ENCODE data around the gene SDF4. TPM values are rescaled to one million over a fixed set of nuclear protein-coding genes. Genes with fewer than 3 reads are reported as not detected.

SDF4 gene
- total RNA-seq, 1 experiment from 2014 or later = 25.6 TPM

DNA sequence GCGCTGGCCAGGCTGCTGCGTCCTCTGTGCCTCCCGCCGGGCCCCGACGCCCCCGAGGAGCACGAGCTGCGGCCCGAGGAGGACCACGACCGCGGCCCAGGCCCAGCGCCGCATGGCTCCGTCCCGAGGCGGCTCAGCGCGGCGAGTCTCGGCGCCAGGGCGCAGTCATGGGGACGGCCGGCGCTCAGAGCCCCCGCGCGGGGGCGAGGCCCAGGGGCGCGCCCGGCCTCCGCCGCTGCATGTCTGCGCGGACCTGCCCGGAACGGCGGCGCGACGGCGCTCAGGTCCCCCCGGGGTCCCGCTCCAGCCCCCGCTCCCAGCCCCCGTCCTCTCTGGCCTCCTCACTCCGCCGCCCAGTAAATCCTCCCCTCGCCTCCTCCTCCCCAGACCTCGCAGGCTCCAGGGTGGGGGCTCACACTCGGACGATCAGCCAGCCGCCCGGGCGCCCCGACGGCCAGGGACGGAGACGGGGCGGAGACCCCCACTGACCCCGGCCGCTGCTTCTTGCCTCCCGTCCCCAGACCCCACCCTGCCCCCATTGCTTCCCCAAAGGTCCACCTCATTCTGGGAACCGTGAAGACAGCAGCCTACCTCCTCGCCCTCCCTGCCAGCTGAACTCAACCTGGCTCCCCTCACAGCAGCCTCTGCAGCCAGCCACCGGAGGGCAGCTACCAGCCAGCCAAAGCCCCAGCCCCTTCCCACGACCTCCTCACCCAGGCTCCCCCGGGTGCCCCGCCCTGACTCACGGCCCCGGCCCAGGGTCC is 15.0 kb upstream of the SDF4 start, which contains the start of gene C1QTNF12:
C1QTNF12 (minus strand) TSS at position 146 of the 764 bp plus-strand sequence; CDS start at position 114, 32 bp downstream.
- Histone ChIP-seq H3K4me2 (ENCODE audit: low read depth, low read length, poor library complexity, severe bottlenecking) (no peak within 1 kb of the TSS), H3K4me3 (ENCODE audit: low read length) (no peak within 1 kb of the TSS), H3K27me3 (ENCODE audit: low read length) (no peaks in the 10 kb centered on the region), H3K36me3 (ENCODE audit: insufficient read depth, low read length) (no peaks in the 10 kb centered on the region), H3K9me2 (replicated peaks; ENCODE audit: insufficient read depth, low read length) (no peaks in the 10 kb centered on the region), H3K9ac (ENCODE audit: low read length) (no peak within 1 kb of the TSS), H4K20me1 (ENCODE audit: insufficient read depth, low read depth, low read length) (peaks cover 13% of the 10 kb centered on the region; the same call in 1 of the 2 replicates), H3K79me2 (ENCODE audit: low read length) (no peaks in the 10 kb centered on the region), H2AFZ (ENCODE audit: low read length) (no peak within 1 kb of the TSS), H3K4me1 (ENCODE audit: low read length) (no peaks in the 10 kb centered on the region), H3K9me3 (ENCODE audit: low read length) (no peaks in the 10 kb centered on the region), H3K27ac (ENCODE audit: low read length) (no peak within 1 kb of the TSS)
- peak; percentile 63 for DNase-seq

DNA sequence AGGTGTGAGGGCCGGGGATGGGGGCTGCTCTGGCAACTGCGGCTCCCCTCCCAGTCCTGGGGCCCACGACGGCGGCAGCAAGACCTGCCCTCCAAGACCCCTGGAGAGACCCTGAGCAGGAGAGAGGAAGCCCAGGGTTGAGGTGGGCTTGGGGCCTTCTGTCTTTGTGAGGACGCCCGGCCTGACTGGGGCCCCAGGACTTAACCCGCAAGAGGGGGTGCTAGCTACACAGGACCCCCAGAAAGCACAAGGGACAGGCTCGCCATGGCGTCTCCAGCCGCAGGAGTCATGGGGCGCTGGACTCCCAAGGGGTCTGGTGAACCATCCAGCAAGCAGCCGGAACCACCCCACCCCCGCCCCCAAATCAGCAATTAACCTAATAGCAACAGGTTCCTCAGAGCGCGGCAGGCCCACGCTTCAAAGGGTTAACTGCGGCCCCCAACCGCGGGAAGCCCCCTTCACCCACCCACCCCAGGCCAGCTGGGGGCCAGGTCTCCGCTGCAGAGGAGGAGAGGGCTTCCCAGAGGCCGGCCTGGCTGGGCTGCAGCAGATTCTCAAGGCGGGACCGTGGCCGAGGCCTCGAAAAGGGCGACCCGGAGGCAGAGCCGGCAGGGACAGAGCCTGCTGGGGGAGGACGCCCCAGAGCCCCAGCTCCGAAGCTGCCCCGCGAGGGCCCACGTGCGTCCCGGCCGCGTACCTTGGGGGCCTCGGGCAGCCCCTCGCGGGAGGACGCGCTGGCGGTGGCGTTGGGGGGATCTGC is 14.2 kb upstream of the SDF4 start:
- Histone ChIP-seq H3K4me2 (ENCODE audit: low read depth, low read length, poor library complexity, severe bottlenecking) (no peak overlapping the region), H3K36me3 (ENCODE audit: insufficient read depth, low read length) (no peaks in the 10 kb centered on the region), H3K9me3 (ENCODE audit: low read length) (no peaks in the 10 kb centered on the region), H4K20me1 (ENCODE audit: insufficient read depth, low read depth, low read length) (peaks cover 11% of the 10 kb centered on the region; the same call in 1 of the 2 replicates), H3K27ac (ENCODE audit: low read length) (no peak overlapping the region), H3K9me2 (replicated peaks; ENCODE audit: insufficient read depth, low read length) (no peaks in the 10 kb centered on the region), H3K4me1 (ENCODE audit: low read length) (no peaks in the 10 kb centered on the region), H3K9ac (ENCODE audit: low read length) (no peak overlapping the region), H3K4me3 (ENCODE audit: low read length) (no peak overlapping the region), H3K27me3 (ENCODE audit: low read length) (no peaks in the 10 kb centered on the region), H3K79me2 (ENCODE audit: low read length) (no peaks in the 10 kb centered on the region), H2AFZ (ENCODE audit: low read length) (no peak overlapping the region)
- no peak for DNase-seq

DNA sequence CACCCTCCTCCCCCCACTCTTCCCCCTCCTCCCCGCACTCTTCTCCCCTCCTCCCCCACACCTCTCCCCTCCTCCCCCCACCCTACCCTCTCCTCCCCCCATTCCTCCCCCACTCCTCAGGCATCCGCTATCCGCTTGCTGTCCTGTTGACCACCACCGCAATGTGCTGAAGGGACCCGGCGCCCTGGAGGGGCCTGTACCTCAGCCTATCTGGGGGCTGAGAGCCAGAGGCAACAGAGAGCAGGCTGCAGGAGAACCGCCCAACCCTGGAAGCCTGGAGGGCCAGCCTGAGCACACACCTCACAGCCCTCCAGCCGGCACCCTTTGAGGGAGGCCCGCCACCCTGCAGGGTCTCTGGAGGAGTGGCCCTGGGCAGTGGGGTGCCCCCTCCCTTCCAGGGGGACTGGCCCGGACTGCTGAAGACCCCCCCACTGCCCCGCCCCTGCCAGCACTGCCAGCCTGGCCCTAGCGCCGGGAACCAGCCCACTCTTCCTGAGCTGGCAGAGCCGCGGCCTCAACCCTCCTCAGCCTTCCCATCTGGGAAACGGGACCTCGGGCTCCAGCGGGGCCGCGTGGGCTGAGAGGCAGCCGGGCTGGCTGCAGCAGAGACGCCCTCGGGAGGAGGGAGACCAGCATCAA is 13.5 kb upstream of the SDF4 start:
- H3K4me1 ChIP-seq (ENCODE audit: low read length) = no peaks in the 10 kb centered on the region
- no peak overlapping the region for H3K9ac ChIP-seq (ENCODE audit: low read length)
- H3K4me2 ChIP-seq (ENCODE audit: low read depth, low read length, poor library complexity, severe bottlenecking) = no peak overlapping the region
- H3K27ac ChIP-seq (ENCODE audit: low read length) = no peak overlapping the region
- no peak overlapping the region for H2AFZ ChIP-seq (ENCODE audit: low read length)
- H3K36me3 ChIP-seq (ENCODE audit: insufficient read depth, low read length) = no peaks in the 10 kb centered on the region
- H3K79me2 ChIP-seq (ENCODE audit: low read length) = no peaks in the 10 kb centered on the region
- no peaks in the 10 kb centered on the region for H3K27me3 ChIP-seq (ENCODE audit: low read length)
- H4K20me1 ChIP-seq (ENCODE audit: insufficient read depth, low read depth, low read length) = peaks cover 5% of the 10 kb centered on the region; the same call in 1 of the 2 replicates
- no peak for DNase-seq
- H3K4me3 ChIP-seq (ENCODE audit: low read length) = no peak overlapping the region
- no peaks in the 10 kb centered on the region for H3K9me2 ChIP-seq (replicated peaks; ENCODE audit: insufficient read depth, low read length)
- no peaks in the 10 kb centered on the region for H3K9me3 ChIP-seq (ENCODE audit: low read length)

DNA sequence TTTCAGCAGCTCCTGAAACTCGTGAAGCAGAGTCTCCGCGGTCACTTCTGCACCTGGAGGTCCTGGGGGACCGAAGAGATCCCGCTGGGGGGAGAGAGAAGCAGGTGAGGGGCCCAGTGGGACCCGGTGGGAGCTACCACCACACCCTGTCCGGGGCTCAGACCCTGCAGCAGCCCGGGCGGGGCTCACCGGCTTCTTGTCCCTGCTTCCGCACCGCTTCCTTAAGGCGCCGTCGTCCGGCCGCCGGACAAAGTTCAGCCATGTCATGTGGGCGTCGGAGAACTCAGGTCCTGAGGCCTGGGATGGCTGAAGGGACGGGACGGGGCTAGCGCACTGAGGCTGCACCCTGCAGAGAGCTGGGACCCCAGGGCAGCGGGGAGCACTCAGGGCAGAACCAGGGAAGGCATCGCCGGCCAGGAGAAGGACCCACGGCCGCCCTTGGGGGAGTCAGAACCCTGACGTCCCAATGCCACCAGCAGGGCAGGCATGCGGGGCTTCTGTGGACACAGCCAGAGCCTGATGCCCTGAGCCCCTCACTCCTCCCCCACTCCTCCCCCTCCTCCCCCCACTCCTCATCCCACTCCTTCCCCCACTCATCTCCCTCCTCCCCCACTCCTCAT is 12.5 kb upstream of the SDF4 start:
- peak; percentile 57 for DNase-seq
- Histone ChIP-seq H3K4me1 (ENCODE audit: low read length) (no peaks in the 10 kb centered on the region), H3K9ac (ENCODE audit: low read length) (no peak overlapping the region), H3K4me3 (ENCODE audit: low read length) (no peak overlapping the region), H4K20me1 (ENCODE audit: insufficient read depth, low read depth, low read length) (peaks cover 5% of the 10 kb centered on the region; the same call in 1 of the 2 replicates), H3K9me3 (ENCODE audit: low read length) (no peaks in the 10 kb centered on the region), H3K27ac (ENCODE audit: low read length) (no peak overlapping the region), H3K79me2 (ENCODE audit: low read length) (no peaks in the 10 kb centered on the region), H3K4me2 (ENCODE audit: low read depth, low read length, poor library complexity, severe bottlenecking) (no peak overlapping the region), H3K9me2 (replicated peaks; ENCODE audit: insufficient read depth, low read length) (no peaks in the 10 kb centered on the region), H2AFZ (ENCODE audit: low read length) (no peak overlapping the region), H3K27me3 (ENCODE audit: low read length) (no peaks in the 10 kb centered on the region), H3K36me3 (ENCODE audit: insufficient read depth, low read length) (no peaks in the 10 kb centered on the region)

DNA sequence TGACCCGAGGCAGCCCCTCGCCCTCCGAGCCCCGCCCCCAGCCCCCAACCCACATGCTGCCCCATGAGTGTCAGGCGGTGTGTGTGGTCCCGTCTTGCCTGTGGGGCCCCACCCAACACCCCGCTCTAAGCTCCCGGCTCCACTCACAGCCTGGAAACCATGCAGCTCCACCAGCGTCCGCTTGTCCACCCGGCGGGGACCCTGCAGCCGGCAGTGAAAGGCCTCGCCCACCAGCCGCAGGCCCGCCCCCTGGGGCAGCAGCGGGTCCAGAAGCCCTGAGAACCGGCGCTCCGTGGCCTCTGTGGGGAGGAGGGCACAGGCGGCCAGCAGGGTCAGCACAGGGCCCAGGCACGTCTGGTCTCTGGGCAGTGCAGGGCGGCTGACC is 12.0 kb upstream of the SDF4 start:
- H3K27me3 ChIP-seq (ENCODE audit: low read length) = no peaks in the 10 kb centered on the region

DNA sequence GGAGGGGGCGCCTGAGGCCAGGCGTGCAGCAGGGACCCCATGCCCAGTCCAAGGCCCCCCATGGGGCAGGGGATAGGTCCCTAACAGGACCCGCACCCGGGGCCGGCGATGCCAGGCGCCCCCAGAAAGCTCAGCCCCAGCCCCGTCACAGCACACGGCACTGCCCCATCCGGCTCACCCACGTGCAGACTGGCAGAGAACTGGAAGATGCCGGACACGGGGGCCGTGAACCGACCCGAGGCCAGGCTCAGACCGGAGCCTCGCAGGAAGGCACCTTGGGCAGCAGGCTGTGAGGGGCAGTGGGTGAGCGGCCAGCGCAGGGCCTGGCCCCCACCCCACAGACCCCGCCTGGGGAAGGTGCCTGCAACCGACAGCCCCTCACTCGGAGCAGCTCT is 11.5 kb upstream of the SDF4 start:
- Histone ChIP-seq H3K9me2 (replicated peaks; ENCODE audit: insufficient read depth, low read length) (no peaks in the 10 kb centered on the region), H2AFZ (ENCODE audit: low read length) (no peak overlapping the region), H3K27me3 (ENCODE audit: low read length) (no peaks in the 10 kb centered on the region), H3K4me1 (ENCODE audit: low read length) (no peaks in the 10 kb centered on the region), H3K9me3 (ENCODE audit: low read length) (no peaks in the 10 kb centered on the region), H3K9ac (ENCODE audit: low read length) (no peak overlapping the region), H3K4me2 (ENCODE audit: low read depth, low read length, poor library complexity, severe bottlenecking) (no peak overlapping the region), H3K36me3 (ENCODE audit: insufficient read depth, low read length) (no peaks in the 10 kb centered on the region), H3K4me3 (ENCODE audit: low read length) (no peak overlapping the region), H3K79me2 (ENCODE audit: low read length) (no peaks in the 10 kb centered on the region), H3K27ac (ENCODE audit: low read length) (no peak overlapping the region), H4K20me1 (ENCODE audit: insufficient read depth, low read depth, low read length) (peaks cover 9% of the 10 kb centered on the region; the same call in 1 of the 2 replicates)
- no peak for DNase-seq

More for the DNA sequence above, 12.0 kb upstream of the SDF4 start:
- Histone ChIP-seq H2AFZ (ENCODE audit: low read length) (no peak overlapping the region), H4K20me1 (ENCODE audit: insufficient read depth, low read depth, low read length) (peaks cover 5% of the 10 kb centered on the region; the same call in 1 of the 2 replicates), H3K4me3 (ENCODE audit: low read length) (no peak overlapping the region), H3K27ac (ENCODE audit: low read length) (no peak overlapping the region), H3K4me1 (ENCODE audit: low read length) (no peaks in the 10 kb centered on the region), H3K9me2 (replicated peaks; ENCODE audit: insufficient read depth, low read length) (no peaks in the 10 kb centered on the region), H3K4me2 (ENCODE audit: low read depth, low read length, poor library complexity, severe bottlenecking) (no peak overlapping the region), H3K9ac (ENCODE audit: low read length) (no peak overlapping the region), H3K79me2 (ENCODE audit: low read length) (no peaks in the 10 kb centered on the region), H3K36me3 (ENCODE audit: insufficient read depth, low read length) (no peaks in the 10 kb centered on the region), H3K9me3 (ENCODE audit: low read length) (no peaks in the 10 kb centered on the region)
- no peak for DNase-seq

DNA sequence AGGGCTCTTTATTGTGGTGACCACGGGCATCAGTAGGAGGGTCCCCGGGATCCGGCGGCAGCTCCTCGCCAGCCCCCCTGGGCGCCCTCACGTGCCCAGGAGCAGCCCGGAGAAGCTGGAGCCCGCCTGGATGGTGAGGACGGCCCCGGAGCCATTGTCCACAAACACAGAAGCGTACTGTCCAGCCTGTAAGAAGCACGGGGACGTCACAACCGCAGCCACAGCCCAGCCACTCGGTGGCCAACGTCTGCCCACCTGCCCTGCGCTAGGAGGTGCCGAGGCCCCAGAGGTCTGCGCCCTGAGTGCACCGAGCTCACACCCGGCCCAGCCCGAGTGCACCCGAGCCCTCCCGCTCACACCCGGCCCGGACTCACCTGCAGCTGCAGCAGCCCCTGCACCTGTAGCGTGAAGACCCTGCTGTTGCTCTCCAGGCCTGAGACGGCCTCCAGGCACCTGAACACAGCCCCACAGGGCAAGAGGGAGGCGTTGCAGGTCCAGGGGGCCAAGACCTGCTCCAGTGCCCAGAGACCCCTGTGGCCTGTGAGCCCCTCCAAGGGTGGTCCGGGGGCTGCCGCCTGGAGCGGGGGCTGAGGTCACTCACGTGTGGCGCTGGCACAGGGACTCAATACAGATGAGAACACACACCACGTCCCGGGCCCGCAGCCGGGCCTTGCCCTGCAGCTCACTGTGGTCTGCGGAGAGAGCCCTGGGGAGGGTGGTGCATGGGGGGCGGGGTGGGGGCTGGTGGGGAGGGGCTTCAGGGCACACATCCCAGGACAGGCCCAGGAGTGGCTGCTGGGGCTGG is 10.9 kb upstream of the SDF4 start:
- H3K4me2 ChIP-seq (ENCODE audit: low read depth, low read length, poor library complexity, severe bottlenecking) = no peak overlapping the region
- H3K36me3 ChIP-seq (ENCODE audit: insufficient read depth, low read length) = no peaks in the 10 kb centered on the region
- no peak overlapping the region for H3K27ac ChIP-seq (ENCODE audit: low read length)
- H3K4me3 ChIP-seq (ENCODE audit: low read length) = no peak overlapping the region
- H3K9me3 ChIP-seq (ENCODE audit: low read length) = no peaks in the 10 kb centered on the region
- no peak overlapping the region for H2AFZ ChIP-seq (ENCODE audit: low read length)
- no peaks in the 10 kb centered on the region for H3K4me1 ChIP-seq (ENCODE audit: low read length)
- DNase-seq = no peak
- H3K27me3 ChIP-seq (ENCODE audit: low read length) = no peaks in the 10 kb centered on the region
- peaks cover 12% of the 10 kb centered on the region; the same call in 1 of the 2 replicates for H4K20me1 ChIP-seq (ENCODE audit: insufficient read depth, low read depth, low read length)
- H3K79me2 ChIP-seq (ENCODE audit: low read length) = no peaks in the 10 kb centered on the region
- no peaks in the 10 kb centered on the region for H3K9me2 ChIP-seq (replicated peaks; ENCODE audit: insufficient read depth, low read length)
- no peak overlapping the region for H3K9ac ChIP-seq (ENCODE audit: low read length)
